ENCODE measurements around the gene SLC4A11. TPM values are rescaled to one million over a fixed set of nuclear protein-coding genes. Genes with fewer than 3 reads are reported as not detected.

The SLC4A11 gene
- 3.6 and 3.9 TPM in 2 replicates for total RNA-seq

DNA sequence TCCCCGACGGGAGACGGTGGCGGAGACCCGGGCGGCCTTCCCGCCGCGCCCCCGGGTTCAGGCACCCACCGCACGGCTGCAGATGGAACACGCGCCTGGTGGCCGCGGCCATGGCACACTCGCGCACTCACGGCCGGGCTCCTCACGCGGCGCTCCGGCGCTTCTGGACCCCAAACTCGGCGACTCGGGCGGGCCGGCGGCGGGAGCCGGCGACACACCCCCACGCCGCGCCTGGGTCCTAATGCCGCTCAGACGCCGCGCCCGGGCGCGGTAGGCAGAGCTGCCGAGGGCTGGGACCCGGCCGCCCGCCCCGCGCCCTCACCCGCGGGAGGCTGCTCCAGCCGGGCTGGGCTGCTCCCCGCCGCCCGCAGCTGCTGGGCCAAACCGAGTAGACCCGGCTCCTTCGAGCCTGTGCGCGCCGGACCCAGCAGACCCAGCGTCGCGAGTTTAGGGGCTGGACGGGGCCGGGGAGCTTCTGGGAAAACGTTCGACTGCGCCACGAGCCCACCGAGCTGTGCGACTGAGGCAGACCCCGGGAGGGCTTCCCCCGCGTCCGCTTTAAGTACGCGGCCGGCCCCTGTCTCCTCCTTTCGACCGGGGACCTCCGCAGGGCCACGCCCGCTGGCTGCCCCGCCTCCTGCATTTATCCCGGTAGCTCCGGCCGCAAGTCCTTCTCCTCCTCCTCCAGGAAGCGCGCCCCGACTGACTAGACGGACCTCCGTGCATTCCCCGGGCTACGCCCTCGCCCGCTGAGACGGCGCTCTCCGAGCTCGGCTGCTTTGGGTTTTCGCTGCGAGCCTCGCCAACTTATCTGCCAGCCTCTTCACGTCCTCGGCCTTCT lies at the start of gene SLC4A11:
Gene SLC4A11 (minus strand): TSS at position 165 of the 841 bp plus-strand sequence. CDS start 53 bp downstream, at position 112.

DNA sequence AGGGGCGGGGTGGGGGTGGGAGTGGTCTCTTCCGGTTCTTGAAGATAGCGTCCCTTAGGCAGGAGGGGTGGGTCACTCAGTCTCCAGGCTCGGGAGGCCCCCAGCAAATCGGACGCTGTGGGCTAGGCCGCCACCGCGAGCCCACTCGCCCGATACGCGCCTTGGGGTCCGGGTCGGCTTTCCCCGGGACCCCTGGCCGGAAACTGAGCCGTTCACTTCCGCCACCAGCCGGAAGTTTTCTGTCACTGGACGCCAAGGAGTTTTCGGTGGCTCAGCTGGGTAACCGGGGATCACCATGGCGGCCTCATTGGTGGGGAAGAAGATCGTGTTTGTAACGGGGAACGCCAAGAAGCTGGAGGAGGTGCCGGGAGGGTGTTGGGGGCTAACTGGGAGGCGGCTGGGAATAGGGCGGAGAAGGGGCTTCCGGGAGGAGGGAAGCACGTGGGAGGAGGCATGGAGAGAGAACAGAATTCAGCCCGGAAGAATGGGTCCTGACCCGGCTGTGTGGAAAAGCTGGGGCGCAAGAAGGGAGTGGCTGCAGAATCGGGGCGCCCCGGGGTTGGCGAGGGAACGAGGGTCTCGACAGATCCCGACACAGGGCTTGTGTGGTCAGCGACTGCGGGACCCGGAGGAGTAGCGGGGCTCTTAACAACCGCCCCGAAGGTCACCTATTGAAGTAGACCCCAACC lies 29.6 kb downstream of the SLC4A11 start, which contains the start of gene ITPA:
Gene ITPA (plus strand): TSS at position 242 of the 689 bp plus-strand sequence. CDS start 54 bp downstream, at position 296.

DNA sequence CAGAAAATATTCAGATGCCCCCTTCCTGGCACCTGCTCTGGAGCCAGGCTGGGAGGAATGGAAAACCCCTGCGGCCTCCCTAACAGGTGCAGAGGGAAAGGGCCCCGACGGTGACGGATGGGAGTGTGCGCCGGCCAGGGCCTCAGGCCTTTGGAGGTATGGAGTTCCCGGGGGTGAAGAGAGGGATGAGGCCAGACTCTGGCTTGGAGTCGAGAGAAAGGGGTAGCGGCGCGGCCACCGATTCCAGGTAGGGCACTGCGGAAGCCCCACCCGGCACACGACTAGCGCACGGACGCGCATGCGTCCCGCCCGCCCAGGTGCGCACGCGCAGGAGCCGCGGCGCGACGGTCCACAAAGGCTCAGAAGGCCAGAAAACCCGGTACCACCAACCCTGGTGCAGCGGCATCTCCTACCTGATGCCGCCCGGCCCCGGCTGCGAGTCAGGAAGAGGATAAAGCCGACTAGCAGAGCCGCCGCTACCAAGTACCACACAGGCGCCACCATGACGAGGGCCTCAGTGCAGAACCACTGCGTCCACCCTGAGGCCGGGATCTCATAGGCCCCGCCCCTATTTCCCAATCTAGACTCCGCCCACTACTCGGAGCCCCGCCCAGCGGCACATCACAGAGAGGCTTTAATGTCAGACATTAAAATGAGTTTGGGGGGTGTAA lies 34.7 kb downstream of the SLC4A11 start, which contains the start of gene DDRGK1:
Gene DDRGK1 (minus strand): TSS at position 559 of the 671 bp plus-strand sequence. CDS start 55 bp downstream, at position 504.

Other genes with a start within 250 kb of the SLC4A11 start
- 0.65 and 0.66 TPM in 2 replicates for gene GNRH2, start 195.6 kb downstream of the SLC4A11 start, total RNA-seq
- 33.6 and 34.7 TPM in 2 replicates for gene MRPS26, start 193.1 kb downstream of the SLC4A11 start, total RNA-seq
- not detected in 2 replicates for gene OXT, start 167.6 kb downstream of the SLC4A11 start, total RNA-seq
- gene AVP, start 154.5 kb downstream of the SLC4A11 start, total RNA-seq: not detected in 2 replicates
- 26.6 and 27.0 TPM in 2 replicates for gene FASTKD5, start 79.3 kb downstream of the SLC4A11 start, total RNA-seq
- gene UBOX5, start 79.3 kb downstream of the SLC4A11 start, total RNA-seq: 2.7 and 4.5 TPM in 2 replicates
- 1.9 and 3.2 TPM in 2 replicates for gene LZTS3, start 65.6 kb downstream of the SLC4A11 start, total RNA-seq
- gene DDRGK1, start 34.5 kb downstream of the SLC4A11 start, total RNA-seq: 26.8 and 33.0 TPM in 2 replicates
- 27.1 and 30.7 TPM in 2 replicates for gene ITPA, start 29.7 kb downstream of the SLC4A11 start, total RNA-seq
- 19.0 and 19.1 TPM in 2 replicates for gene DNAAF9, start 168.5 kb upstream of the SLC4A11 start, total RNA-seq
- gene ATRN, start 231.8 kb upstream of the SLC4A11 start, total RNA-seq: 44.6 and 46.8 TPM in 2 replicates